Activated CD4-positive, alpha-beta T cell treated with anti-CD3 and anti-CD28 coated beads, Interleukin-2, amount 50 U/mL, for 16 hours (primary cell): ENCODE results near the gene SLC30A1.

Experiments used
- DNase-seq: peaks from one replicate; pipeline ENCODE4 v3.0.0-alpha.2; 2020

Gene SLC30A1

GRCh38 chr1:211607754-211608473 is 29.0 kb upstream of the SLC30A1 start:
- no peak for DNase-seq

GRCh38 chr1:211606914-211607753 is 28.2 kb upstream of the SLC30A1 start:
- DNase-seq, result peak; percentile 20

GRCh38 chr1:211606332-211606913 is 27.5 kb upstream of the SLC30A1 start:
- DNase-seq, result no peak

- no peak for DNase-seq
Measured at GRCh38 chr1:211605603-211606331, 26.8 kb upstream of the SLC30A1 start.

- no peak for DNase-seq
Measured at GRCh38 chr1:211605034-211605433, 26.1 kb upstream of the SLC30A1 start.

- DNase-seq, result no peak
Measured at GRCh38 chr1:211604548-211604947, 25.6 kb upstream of the SLC30A1 start.

- DNase-seq, result no peak
Measured at GRCh38 chr1:211603713-211604112, 24.8 kb upstream of the SLC30A1 start.

- DNase-seq, result no peak
Measured at GRCh38 chr1:211603191-211603701, 24.3 kb upstream of the SLC30A1 start.

- no peak for DNase-seq
Measured at GRCh38 chr1:211601982-211602670, 23.2 kb upstream of the SLC30A1 start.

- no peak for DNase-seq
Measured at GRCh38 chr1:211601159-211601558, 22.2 kb upstream of the SLC30A1 start.

GRCh38 chr1:211599250-211599649 is 20.3 kb upstream of the SLC30A1 start:
- no peak for DNase-seq

- DNase-seq, result no peak
Measured at GRCh38 chr1:211598514-211598913, 19.6 kb upstream of the SLC30A1 start.

- no peak for DNase-seq
Measured at GRCh38 chr1:211596418-211597181, 17.6 kb upstream of the SLC30A1 start.

GRCh38 chr1:211595419-211595818 is 16.5 kb upstream of the SLC30A1 start:
- DNase-seq, result no peak

GRCh38 chr1:211591980-211592493 is 13.1 kb upstream of the SLC30A1 start:
- no peak for DNase-seq

- DNase-seq, result no peak
Measured at GRCh38 chr1:211589782-211590721, 11.1 kb upstream of the SLC30A1 start.

- no peak for DNase-seq
Measured at GRCh38 chr1:211588711-211589110, 9.8 kb upstream of the SLC30A1 start.

- no peak for DNase-seq
Measured at GRCh38 chr1:211587123-211587522, 8.2 kb upstream of the SLC30A1 start.

GRCh38 chr1:211586538-211586937 is 7.6 kb upstream of the SLC30A1 start:
- DNase-seq, result no peak
